Neural progenitor cell (in vitro differentiated cells): Measurements from ENCODE around the gene RGS3.

Source experiments
- EZH2 ChIP-seq: fragments of 200-600 bp; sonication (generic); IDR thresholded peaks from 2 replicates; pipeline ENCODE4 v1.6.1; 2017; ENCODE audit warnings: antibody characterized with exemption, mild to moderate bottlenecking, moderate library complexity
- EZH2phosphoT487 ChIP-seq: fragments of 200-600 bp; sonication (generic); IDR thresholded peaks from 2 replicates; pipeline ENCODE4 v1.6.1; 2017; ENCODE audit warnings: antibody characterized with exemption
- TF ChIP-seq, protein P1 (sequence below): fragments of 200-600 bp; sonication (generic); IDR thresholded peaks from 2 replicates; pipeline ENCODE4 v1.5.1; 2017; ENCODE audit warnings: antibody characterized with exemption, mild to moderate bottlenecking

GRCh38 chr9:113421726-113422125 lies 41.8 kb upstream of the RGS3 start:
- TF ChIP-seq, protein P1, sequence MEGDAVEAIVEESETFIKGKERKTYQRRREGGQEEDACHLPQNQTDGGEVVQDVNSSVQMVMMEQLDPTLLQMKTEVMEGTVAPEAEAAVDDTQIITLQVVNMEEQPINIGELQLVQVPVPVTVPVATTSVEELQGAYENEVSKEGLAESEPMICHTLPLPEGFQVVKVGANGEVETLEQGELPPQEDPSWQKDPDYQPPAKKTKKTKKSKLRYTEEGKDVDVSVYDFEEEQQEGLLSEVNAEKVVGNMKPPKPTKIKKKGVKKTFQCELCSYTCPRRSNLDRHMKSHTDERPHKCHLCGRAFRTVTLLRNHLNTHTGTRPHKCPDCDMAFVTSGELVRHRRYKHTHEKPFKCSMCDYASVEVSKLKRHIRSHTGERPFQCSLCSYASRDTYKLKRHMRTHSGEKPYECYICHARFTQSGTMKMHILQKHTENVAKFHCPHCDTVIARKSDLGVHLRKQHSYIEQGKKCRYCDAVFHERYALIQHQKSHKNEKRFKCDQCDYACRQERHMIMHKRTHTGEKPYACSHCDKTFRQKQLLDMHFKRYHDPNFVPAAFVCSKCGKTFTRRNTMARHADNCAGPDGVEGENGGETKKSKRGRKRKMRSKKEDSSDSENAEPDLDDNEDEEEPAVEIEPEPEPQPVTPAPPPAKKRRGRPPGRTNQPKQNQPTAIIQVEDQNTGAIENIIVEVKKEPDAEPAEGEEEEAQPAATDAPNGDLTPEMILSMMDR: no peak
- TF ChIP-seq EZH2 (no peak), EZH2phosphoT487 (no peak)
